ENCODE measurements around the gene DOCK7. TPM values are rescaled to one million over a fixed set of nuclear protein-coding genes. Genes with fewer than 3 reads are reported as not detected.

DOCK7 gene
- total RNA-seq, 4 donors from 2014 or later = 48.6 to 182 (median 92.9) TPM

- H3K4me3 ChIP-seq = no peak overlapping the region
- WGBS, 2 donors = 61 to 71% methylated on average over 3 of the region's 3 CpGs
- no peak for DNase-seq (ENCODE audit: low spot score in 2 of 2)
- no peaks in the 10 kb centered on the region for H3K9me3 ChIP-seq
- H3K27ac ChIP-seq = no peak overlapping the region
- no peaks in the 10 kb centered on the region for H3K4me1 ChIP-seq
- no peaks in the 10 kb centered on the region for H3K36me3 ChIP-seq
- TF ChIP-seq POLR2A (IDR thresholded peaks at IDR 0.05) (no peak), CTCF (IDR thresholded peaks at IDR 0.05) (no peak), EP300 (IDR thresholded peaks at IDR 0.05) (no peak)
- no peaks in the 10 kb centered on the region for H3K27me3 ChIP-seq
These were observed 281.6 kb downstream of the DOCK7 start for GRCh38 chr1:62406576-62406975.

GRCh38 chr1:62405247-62405646 is 282.9 kb downstream of the DOCK7 start:
- no peak for DNase-seq (ENCODE audit: low spot score in 2 of 2)
- 96 to 98% methylated on average over 2 of the region's 2 CpGs for WGBS, 2 donors
- no peak for TF ChIP-seq CTCF (IDR thresholded peaks at IDR 0.05)
- TF ChIP-seq EP300 (IDR thresholded peaks at IDR 0.05) = no peak
- TF ChIP-seq POLR2A (IDR thresholded peaks at IDR 0.05) = no peak
- Histone ChIP-seq H3K4me3 (no peak overlapping the region), H3K36me3 (no peaks in the 10 kb centered on the region), H3K4me1 (peaks cover 0 to 5% (median 0%) of the 10 kb centered on the region in 4 donors), H3K27ac (no peak overlapping the region), H3K27me3 (no peaks in the 10 kb centered on the region), H3K9me3 (no peaks in the 10 kb centered on the region)

Small RNA genes within 50 kb of the gene (small RNA-seq; reads per million reads assigned to genes)
- not detected for gene AL451044.1

Other genes with a start within 250 kb of the DOCK7 start
- not detected for gene ANGPTL3, start 90.9 kb downstream of the DOCK7 start, total RNA-seq
- 10 to 100 TPM in 1 of 4 donors, 1 to 10 TPM in 3; 3.9 to 14.2 (median 7.7) TPM for gene ATG4C, start 95.7 kb upstream of the DOCK7 start, total RNA-seq